Hepatocyte (in vitro differentiated cells): ENCODE data around the gene SH3GL3. TPM values are rescaled to one million over a fixed set of nuclear protein-coding genes. Genes with fewer than 3 reads are reported as not detected.

ENCODE experiments used
- DNase-seq: peaks from one replicate; pipeline ENCODE4 v3.0.0-alpha.2; 2016; ENCODE audit warnings: low spot score
- H2AFZ ChIP-seq: fragments of 200-600 bp; sonication (generic); 2 replicates; pipeline ENCODE4 v1.6.0; 2016; ENCODE audit warnings: antibody characterized with exemption, mild to moderate bottlenecking
- H3K27ac ChIP-seq: fragments of 200-600 bp; sonication (generic); 2 replicates; pipeline ENCODE4 v1.5.1; 2016; ENCODE audit warnings: mild to moderate bottlenecking
- H3K27me3 ChIP-seq: fragments of 200-600 bp; sonication (generic); 2 replicates; pipeline ENCODE4 v1.6.1; 2016
- H3K36me3 ChIP-seq: fragments of 200-600 bp; sonication (generic); replicated peaks from 2 replicates; pipeline ENCODE4 v1.5.1; 2016; ENCODE audit warnings: low read depth; ENCODE audit not compliant: insufficient read depth
- H3K4me1 ChIP-seq: fragments of 200-600 bp; sonication (generic); 2 replicates; pipeline ENCODE4 v1.5.1; 2016; ENCODE audit warnings: mild to moderate bottlenecking, moderate library complexity; ENCODE audit not compliant: insufficient read depth
- H3K4me2 ChIP-seq: fragments of 200-600 bp; sonication (generic); 2 replicates; pipeline ENCODE4 v1.6.0; 2016
- H3K4me3 ChIP-seq: fragments of 200-600 bp; sonication (generic); 2 replicates; pipeline ENCODE4 v1.5.1; 2016; ENCODE audit warnings: mild to moderate bottlenecking
- H3K79me2 ChIP-seq: fragments of 200-600 bp; sonication (generic); 2 replicates; pipeline ENCODE4 v1.6.0; 2017; ENCODE audit warnings: mild to moderate bottlenecking
- H3K9me2 ChIP-seq: fragments of 200-600 bp; sonication (generic); replicated peaks from 2 replicates; pipeline ENCODE4 v1.6.0; 2017; ENCODE audit warnings: mild to moderate bottlenecking; ENCODE audit not compliant: insufficient read depth
- H3K9me3 ChIP-seq: fragments of 200-600 bp; sonication (generic); 2 replicates; pipeline ENCODE4 v1.5.1; 2016; ENCODE audit warnings: low read depth, mild to moderate bottlenecking
- H4K20me1 ChIP-seq: fragments of 200-600 bp; sonication (generic); 2 replicates; pipeline ENCODE4 v1.6.0; 2016; ENCODE audit warnings: mild to moderate bottlenecking; ENCODE audit not compliant: insufficient read depth, poor library complexity, severe bottlenecking
- EZH2 ChIP-seq: fragments of 200-600 bp; sonication (generic); IDR thresholded peaks from 2 replicates; pipeline ENCODE4 v1.6.1; 2016; ENCODE audit warnings: antibody characterized with exemption, mild to moderate bottlenecking, borderline replicate concordance
- EZH2phosphoT487 ChIP-seq: fragments of 200-600 bp; sonication (generic); IDR thresholded peaks from one replicate; pipeline ENCODE4 v1.6.1; 2018; ENCODE audit warnings: antibody characterized with exemption, mild to moderate bottlenecking, low read depth, moderate library complexity; ENCODE audit not compliant: unreplicated experiment, severe bottlenecking
- WGBS: methylation state at CpG from one replicate; pipeline ENCODE4 v1.1.6; 2016; ENCODE audit warnings: low lambda C conversion rate; ENCODE audit errors: missing lambda C conversion rate; 5-methylcytosine and 5-hydroxymethylcytosine counted together
- polyA plus RNA-seq: library from polyadenylated mRNA; unstranded; fragments of >200 nt; fragmentation: Nextera tagmentation; extraction: Ambion mirVana; gene quantifications from 2 replicates; pipeline ENCODE4 v1.2.1, GENCODE V29; 2016
- total RNA-seq: library from RNA; depleted of rRNA; stranded (reverse); fragments of >200 nt; gene quantifications from 2 replicates; pipeline ENCODE4 v1.2.3, GENCODE V29; 2014
- TF ChIP-seq, protein P1 (sequence below): fragments of 200-600 bp; sonication (generic); IDR thresholded peaks from 2 replicates; pipeline ENCODE4 v1.5.1; 2016; ENCODE audit warnings: antibody characterized with exemption, mild to moderate bottlenecking; ENCODE audit not compliant: poor library complexity

The SH3GL3 gene
- total and polyA plus RNA-seq, 2 experiments from 2014 or later, result 11.1 to 13.9 TPM

GRCh38 chr15:83659417-83659812, 212.3 kb downstream of the SH3GL3 start:
- Histone ChIP-seq H3K36me3 (no peaks in the 10 kb centered on the region), H4K20me1 (no peaks in the 10 kb centered on the region), H3K4me3 (no peak overlapping the region), H2AFZ (no peak overlapping the region), H3K27ac (no peak overlapping the region), H3K27me3 (peaks cover 20% of the 10 kb centered on the region), H3K79me2 (no peaks in the 10 kb centered on the region), H3K9me2 (no peaks in the 10 kb centered on the region), H3K9me3 (no peaks in the 10 kb centered on the region), H3K4me1 (peaks cover 20% of the 10 kb centered on the region), H3K4me2 (no peak overlapping the region)
- DNase-seq, result no peak
- 78% methylated on average over 1 of the region's 1 CpG for WGBS
- TF ChIP-seq EZH2 (no peak), EZH2phosphoT487 (no peak)
- TF ChIP-seq, protein P1, sequence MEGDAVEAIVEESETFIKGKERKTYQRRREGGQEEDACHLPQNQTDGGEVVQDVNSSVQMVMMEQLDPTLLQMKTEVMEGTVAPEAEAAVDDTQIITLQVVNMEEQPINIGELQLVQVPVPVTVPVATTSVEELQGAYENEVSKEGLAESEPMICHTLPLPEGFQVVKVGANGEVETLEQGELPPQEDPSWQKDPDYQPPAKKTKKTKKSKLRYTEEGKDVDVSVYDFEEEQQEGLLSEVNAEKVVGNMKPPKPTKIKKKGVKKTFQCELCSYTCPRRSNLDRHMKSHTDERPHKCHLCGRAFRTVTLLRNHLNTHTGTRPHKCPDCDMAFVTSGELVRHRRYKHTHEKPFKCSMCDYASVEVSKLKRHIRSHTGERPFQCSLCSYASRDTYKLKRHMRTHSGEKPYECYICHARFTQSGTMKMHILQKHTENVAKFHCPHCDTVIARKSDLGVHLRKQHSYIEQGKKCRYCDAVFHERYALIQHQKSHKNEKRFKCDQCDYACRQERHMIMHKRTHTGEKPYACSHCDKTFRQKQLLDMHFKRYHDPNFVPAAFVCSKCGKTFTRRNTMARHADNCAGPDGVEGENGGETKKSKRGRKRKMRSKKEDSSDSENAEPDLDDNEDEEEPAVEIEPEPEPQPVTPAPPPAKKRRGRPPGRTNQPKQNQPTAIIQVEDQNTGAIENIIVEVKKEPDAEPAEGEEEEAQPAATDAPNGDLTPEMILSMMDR, result no peak

GRCh38 chr15:83665480-83665879, 218.3 kb downstream of the SH3GL3 start:
- 60% methylated on average over 3 of the region's 3 CpGs for WGBS
- Histone ChIP-seq H3K36me3 (no peaks in the 10 kb centered on the region), H2AFZ (no peak overlapping the region), H3K4me3 (no peak overlapping the region), H3K27me3 (no peaks in the 10 kb centered on the region), H3K9me3 (no peaks in the 10 kb centered on the region), H3K79me2 (no peaks in the 10 kb centered on the region), H3K4me1 (no peaks in the 10 kb centered on the region), H3K27ac (no peak overlapping the region), H3K4me2 (no peak overlapping the region), H4K20me1 (no peaks in the 10 kb centered on the region), H3K9me2 (no peaks in the 10 kb centered on the region)
- DNase-seq, result no peak
- TF ChIP-seq, protein P1, result no peak
- TF ChIP-seq EZH2phosphoT487 (no peak), EZH2 (no peak)

Other genes starting within 250 kb of the SH3GL3 start
- gene HDGFL3, start 239.5 kb upstream of the SH3GL3 start, total RNA-seq, result 35.7 and 50.6 TPM in 2 replicates
- 26.6 and 31.3 TPM in 2 replicates for gene HDGFL3, start 239.5 kb upstream of the SH3GL3 start, polyA plus RNA-seq
- 13.5 and 24.3 TPM in 2 replicates for gene BNC1, start 162.7 kb upstream of the SH3GL3 start, total RNA-seq
- gene BNC1, start 162.7 kb upstream of the SH3GL3 start, polyA plus RNA-seq, result 22.1 and 23.1 TPM in 2 replicates
- 5.0 and 6.2 TPM in 2 replicates for gene ADAMTSL3, start 206.8 kb downstream of the SH3GL3 start, total RNA-seq
- gene ADAMTSL3, start 206.8 kb downstream of the SH3GL3 start, polyA plus RNA-seq, result 5.2 TPM in 2 replicates